ENCODE measurements around the gene CHRD.

Gene CHRD

DNA sequence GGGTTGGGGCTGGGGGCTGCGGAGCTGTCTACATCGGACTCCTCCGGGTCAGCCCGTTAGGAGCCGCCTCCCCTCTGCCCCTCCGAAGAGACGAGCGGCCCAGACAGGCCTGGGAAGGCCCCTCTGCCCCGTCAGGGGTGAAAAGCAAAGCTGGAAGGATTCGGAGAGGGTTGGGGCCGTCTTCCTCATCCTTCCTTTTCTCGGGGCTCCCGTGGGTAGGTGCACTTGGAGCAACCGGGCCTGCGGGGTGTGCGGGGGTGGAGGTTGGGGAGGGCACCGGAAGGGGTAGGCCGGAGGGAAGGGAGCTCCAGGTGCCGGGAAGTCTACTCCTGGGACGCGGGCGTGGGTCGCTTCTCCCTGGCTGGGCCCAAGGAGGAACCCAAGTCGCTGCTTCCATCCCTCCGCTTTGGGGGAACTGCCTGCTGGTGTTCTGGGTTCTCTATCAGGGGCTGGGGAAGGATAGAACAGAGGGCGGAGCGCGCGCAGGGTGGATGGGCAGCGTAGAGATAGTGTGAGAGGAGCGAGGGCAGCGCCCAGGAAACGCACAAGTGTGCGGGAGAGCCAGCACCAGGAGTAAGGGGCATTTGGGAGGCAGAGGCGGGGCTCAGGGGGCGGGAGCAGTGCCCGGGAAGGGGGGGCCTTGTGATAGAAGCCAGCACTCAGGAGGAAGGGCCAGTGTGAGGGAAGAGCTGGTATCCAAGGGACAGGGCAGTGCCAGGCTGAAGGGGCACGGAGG lies 17.8 kb upstream of the CHRD start:
- peak; percentile 79 for DNase-seq

GRCh38 chr3:184362668-184363546 lies 16.9 kb upstream of the CHRD start:
- DNase-seq, result peak; percentile 88

DNA sequence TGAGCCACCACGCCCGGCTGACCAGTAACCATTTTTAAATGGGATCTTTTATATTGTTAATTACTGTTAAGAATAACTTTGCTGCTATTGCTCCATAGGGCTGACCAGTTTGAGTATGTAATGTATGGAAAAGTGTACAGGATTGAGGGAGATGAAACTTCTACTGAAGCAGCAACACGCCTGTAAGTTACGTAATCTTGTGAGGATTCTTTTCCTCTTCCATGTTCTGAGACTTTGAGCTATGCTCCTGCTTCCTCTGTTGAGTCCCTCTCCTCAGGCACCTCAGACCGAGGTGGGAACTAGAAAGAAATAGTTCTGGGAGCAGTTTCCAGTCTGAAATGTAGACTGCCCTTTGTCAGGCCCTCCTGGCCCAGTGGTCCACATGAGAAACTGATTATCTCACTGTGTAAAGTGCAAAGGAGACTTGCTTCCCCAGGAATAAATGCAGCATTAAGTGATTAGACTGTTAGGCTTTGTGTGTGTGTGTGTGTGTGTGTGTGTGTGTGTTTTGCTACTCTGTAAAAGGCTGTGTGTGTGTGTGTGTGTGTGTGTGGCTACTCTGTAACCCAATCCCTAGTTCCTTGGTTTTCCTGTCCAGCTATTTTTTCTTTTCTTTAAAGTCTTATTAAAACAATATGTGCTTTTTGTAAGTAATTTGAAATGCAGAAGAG lies 13.1 kb upstream of the CHRD start:
- DNase-seq, result no peak

DNA sequence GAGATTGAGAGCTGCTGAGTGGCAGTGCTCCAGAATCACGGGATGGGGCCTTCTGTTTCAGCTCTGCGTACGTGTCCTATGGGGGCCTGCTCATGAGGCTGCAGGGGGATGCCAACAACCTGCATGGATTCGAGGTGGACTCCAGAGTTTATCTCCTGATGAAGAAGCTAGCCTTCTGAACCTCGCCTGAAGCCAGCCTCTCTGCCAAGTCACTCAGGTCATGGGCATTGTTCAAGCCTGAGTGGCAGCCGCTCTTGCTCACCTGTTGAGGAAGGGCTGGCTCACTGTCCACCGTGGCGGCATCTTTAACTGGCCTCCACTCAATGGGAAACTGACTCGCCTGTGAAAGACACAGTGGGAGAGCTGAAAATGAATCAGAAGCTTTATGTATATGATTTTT lies 11.7 kb upstream of the CHRD start:
- no peak for DNase-seq

DNA sequence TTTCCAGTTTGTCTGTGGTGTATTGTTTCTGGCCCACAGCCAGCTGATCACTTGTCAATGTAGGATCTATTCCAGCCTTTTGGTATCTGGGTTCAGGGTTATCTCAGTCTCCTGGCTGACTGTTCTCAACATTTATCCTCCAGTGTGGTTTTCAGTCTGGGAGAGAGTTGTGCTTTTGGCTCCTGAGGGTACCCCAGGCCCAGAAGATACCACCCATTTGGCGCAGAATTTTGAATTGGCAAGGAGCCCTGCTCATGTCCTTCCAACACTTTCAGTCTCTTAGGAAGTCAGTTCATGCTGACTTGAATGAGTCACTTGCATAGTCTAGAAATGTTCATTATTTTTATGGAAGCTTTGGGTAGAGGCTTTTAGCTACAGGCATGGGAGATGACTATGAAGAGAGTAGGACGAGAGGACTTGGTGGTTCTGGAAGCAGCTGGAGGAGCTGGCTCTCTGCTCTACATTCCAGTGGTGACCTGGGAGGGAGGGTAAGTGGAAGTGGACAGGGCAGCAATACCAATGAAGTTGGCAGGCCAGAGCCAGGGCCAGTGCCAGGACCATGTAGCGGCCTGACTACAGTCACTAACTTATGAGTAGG lies 11.2 kb upstream of the CHRD start:
- DNase-seq, result no peak

- peak; percentile 83 for DNase-seq
Measured at GRCh38 chr3:184371570-184372018, 8.3 kb upstream of the CHRD start.

DNA sequence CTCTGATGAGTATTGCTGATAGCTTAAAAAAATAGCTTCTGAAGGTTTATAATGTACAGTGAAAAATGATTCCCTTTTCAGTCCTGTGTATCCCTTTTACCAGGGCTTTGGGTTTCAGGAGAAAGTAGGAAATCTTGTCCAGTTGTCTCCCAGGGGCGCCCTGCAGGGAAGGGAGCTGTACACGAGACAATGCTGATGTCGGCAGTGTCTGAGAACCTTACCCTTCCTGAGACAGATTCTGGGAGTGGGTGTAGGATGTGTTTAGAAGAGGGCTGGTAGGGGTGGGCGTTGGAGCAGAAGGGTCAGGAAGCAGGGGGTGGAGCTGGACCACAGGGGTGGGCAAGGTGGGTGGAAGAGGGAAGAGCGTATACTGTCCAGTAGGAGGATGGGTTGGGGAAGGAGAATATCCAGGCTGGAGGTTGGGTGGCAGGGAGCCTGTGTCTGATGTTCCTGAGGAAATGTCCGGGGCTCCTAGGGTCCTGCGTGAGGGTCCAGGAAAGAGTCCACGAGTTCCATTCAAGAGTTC lies 7.5 kb upstream of the CHRD start:
- no peak for DNase-seq

- DNase-seq, result no peak
Measured at GRCh38 chr3:184372911-184373310, 6.9 kb upstream of the CHRD start.

- DNase-seq, result no peak
Measured at GRCh38 chr3:184373422-184373821, 6.4 kb upstream of the CHRD start.

DNA sequence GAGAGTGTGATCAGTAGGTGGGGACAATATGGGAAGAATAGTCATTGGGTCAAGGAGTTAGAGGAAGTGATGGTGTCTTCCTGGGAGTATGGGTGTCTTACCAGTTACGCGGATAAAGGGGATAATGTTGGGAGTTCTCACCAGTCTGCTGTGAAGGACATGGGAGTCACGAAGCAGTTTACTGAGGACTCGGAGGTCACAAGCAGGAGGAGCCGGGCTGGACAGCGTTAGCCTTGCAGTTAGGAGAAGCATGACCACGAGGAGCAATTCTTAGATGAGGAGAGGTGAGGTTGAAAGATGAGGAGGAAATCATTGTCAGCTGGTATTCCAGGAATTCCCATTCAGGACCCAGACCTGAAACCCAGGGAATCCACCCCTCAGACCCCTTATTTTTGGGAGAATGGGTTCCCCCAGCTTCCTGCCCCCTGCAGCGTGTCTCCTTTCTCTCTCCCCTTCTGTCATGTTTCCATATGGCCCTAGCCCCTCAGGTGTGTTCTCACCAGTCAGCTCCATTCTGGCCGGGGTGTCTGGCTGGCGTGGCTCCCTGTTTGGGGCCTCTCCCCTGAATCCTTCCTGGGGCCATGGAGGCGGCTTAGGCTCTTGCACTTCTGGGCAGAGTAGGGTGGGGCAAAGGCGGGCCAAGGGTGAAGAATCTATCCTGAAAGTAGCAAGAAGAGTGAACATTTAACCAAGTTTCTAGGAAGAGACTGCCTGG lies 4.0 kb upstream of the CHRD start:
- DNase-seq, result no peak

DNA sequence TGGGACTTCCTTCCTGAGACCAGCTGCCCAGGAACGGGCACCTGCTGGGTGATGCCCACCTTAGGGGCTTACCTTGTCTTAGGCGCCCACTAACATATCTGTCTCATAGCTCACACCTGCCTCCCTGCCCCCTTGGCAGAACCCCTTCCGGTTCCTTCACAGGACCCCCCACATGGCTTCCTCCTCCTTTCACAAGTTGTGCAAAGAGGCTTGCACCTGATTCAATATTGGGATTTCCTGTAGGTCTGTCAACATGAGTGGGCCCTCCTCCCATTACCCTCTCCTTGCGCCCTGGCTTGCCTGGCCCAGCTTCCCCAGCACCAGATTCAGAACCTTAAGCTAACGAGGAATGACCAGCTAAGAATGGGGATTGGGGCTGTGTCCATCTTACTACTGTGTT lies 2.5 kb upstream of the CHRD start:
- DNase-seq, result no peak

GRCh38 chr3:184377882-184378445 lies 1.9 kb upstream of the CHRD start, which contains the start of gene THPO:
TSS of gene THPO (minus strand) at chr3:184378207. CDS start at chr3:184376259, 1,948 bp downstream.
- DNase-seq, result no peak

DNA sequence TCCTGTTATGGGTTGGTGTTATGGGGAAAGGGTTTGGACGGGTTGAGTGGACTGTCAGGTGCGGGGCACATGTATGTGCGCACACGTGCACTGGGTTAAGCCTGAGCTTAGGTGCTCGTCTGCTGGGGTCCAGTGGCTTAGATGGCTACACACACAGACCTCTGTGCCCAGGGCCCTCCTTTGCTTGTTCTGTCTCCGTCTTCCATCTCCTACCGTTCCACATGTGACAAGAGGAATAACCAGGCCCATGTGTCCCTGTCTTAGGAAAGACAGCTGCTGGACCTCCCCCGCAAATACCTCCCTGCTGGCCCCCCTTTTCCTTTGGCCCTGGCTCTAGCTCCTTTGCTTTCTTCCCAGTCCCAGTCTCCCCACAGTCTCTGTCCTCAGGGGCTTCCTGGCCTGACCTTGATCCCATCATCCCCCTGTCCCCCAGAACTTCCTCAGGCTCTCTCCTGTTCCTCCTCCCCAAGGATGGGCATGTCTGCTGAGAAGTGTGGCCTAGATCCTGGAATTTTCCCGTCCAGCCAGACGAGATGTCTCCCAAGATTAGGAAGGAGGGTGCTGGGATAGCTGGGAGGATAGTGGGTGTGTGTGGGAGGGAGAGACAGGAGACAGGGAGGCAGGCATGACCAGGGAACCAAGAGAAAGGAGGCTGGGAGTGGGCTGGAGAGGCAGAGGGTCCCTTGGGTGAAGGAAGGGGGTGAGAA lies 1.1 kb upstream of the CHRD start:
- no peak for DNase-seq

DNA sequence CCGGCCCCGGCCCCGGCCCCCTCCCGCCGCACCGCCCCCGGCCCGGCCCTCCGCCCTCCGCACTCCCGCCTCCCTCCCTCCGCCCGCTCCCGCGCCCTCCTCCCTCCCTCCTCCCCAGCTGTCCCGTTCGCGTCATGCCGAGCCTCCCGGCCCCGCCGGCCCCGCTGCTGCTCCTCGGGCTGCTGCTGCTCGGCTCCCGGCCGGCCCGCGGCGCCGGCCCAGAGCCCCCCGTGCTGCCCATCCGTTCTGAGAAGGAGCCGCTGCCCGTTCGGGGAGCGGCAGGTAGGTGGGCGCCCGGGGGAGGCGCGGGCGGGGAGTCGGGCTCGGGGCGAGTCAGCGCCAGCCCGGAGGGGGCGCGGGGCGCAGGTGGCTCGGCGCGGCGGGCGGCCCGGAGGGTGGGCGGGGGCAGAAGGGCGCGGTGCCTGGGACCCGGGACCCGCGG lies 352 bp downstream of the CHRD start:
- no peak for DNase-seq

DNA sequence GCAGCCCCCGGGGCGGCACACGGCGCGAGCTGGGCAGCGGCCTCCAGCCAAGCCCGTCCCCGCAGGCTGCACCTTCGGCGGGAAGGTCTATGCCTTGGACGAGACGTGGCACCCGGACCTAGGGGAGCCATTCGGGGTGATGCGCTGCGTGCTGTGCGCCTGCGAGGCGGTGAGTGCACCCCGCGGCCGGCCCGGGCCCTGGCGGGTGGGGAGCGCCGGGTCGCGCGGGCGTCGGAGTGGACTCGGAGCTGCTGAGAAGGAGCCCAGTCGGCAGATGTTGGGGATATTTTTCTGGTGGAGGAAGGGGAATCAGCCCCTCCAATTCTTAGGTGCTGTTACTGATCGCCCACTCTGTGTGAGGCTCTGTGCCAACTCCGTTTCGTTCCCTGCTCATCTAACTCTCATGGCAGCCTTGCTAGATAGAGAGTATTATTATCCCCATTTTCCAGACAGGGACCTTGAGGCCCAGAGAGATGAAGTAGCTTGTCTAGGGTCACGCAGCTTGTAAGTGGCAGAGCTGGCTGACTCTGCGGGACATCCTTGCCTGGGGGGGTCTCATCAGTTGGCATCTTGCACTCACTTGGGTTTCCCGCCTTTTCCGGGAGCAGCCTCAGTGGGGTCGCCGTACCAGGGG lies 890 bp downstream of the CHRD start:
- no peak for DNase-seq

- DNase-seq, result no peak
Measured at GRCh38 chr3:184381261-184382224, 1.7 kb downstream of the CHRD start.

GRCh38 chr3:184382326-184383032 lies 2.6 kb downstream of the CHRD start:
- DNase-seq, result no peak

- no peak for DNase-seq
Measured at GRCh38 chr3:184383033-184383740, 3.3 kb downstream of the CHRD start.
